CD14-positive monocyte (primary cell): ENCODE results near the gene FRS2. TPM values are rescaled to one million over a fixed set of nuclear protein-coding genes. Genes with fewer than 3 reads are reported as not detected.
A peak's percentile ranks its signal among the peaks of the same experiment; 100 is the strongest.

ENCODE experiments used
- DNase-seq, 3 donors: peaks; one replicate each; pipeline ENCODE4 v3.0.0-alpha.2; 2011 to 2022
- H2AFZ ChIP-seq: 2 replicates; pipeline ENCODE4 v1.6.0; 2012; ENCODE audit warnings: mild to moderate bottlenecking, low read depth, low read length, inconsistent platforms; ENCODE audit not compliant: insufficient read depth, poor library complexity, severe bottlenecking
- H3K27ac ChIP-seq, 2 donors: 1 replicate in 1 of 2; 2 replicates in 1 of 2; pipeline ENCODE4 v1.5.1; 2012 to 2013; ENCODE audit warnings: low read length in 2 of 2, control low read depth in 1 of 2, inconsistent platforms in 1 of 2, low read depth in 1 of 2, mild to moderate bottlenecking in 1 of 2
- H3K27me3 ChIP-seq, 2 donors: one replicate each; pipeline versions ENCODE4 v1.6.0 to v1.6.1; 2011 to 2013; ENCODE audit warnings: low read length in 2 of 2; ENCODE audit not compliant: control insufficient read depth in 2 of 2, insufficient read depth in 2 of 2
- H3K36me3 ChIP-seq, 2 donors: replicated peaks in 1 of 2; 1 replicate in 1 of 2; 2 replicates in 1 of 2; pipeline versions ENCODE4 v1.5.1 to v1.6.1; 2012 to 2013; ENCODE audit warnings: low read length in 2 of 2, control low read depth in 1 of 2, inconsistent platforms in 1 of 2, mild to moderate bottlenecking in 1 of 2; ENCODE audit not compliant: insufficient read depth in 2 of 2, control insufficient read depth in 1 of 2
- H3K4me1 ChIP-seq, 2 donors: 1 replicate in 1 of 2; 2 replicates in 1 of 2; pipeline versions ENCODE4 v1.5.1 to v1.6.1; 2012 to 2013; ENCODE audit warnings: low read length in 2 of 2, control low read depth in 1 of 2, inconsistent platforms in 1 of 2, mild to moderate bottlenecking in 1 of 2, moderate library complexity in 1 of 2; ENCODE audit not compliant: insufficient read depth in 2 of 2, control insufficient read depth in 1 of 2
- H3K4me2 ChIP-seq: replicated peaks from 2 replicates; pipeline ENCODE3; 2012; ENCODE audit warnings: low read length, moderate library complexity, mild to moderate bottlenecking; ENCODE audit not compliant: poor library complexity, severe bottlenecking; ENCODE audit errors: extremely low read depth
- H3K4me3 ChIP-seq, 3 experiments: fragments of 200-600 bp in 1 of 3; sonication (generic) in 1 of 3; replicated peaks in 1 of 3; 1 replicate in 2 of 3; 2 replicates in 1 of 3; pipeline ENCODE4 v1.5.1; 2011 to 2013; ENCODE audit warnings: low read length in 3 of 3, mild to moderate bottlenecking in 3 of 3, control low read depth in 2 of 3, low read depth in 2 of 3, inconsistent platforms in 1 of 3, moderate library complexity in 1 of 3
- H3K79me2 ChIP-seq: 2 replicates; pipeline ENCODE4 v1.6.0; 2012; ENCODE audit warnings: mild to moderate bottlenecking, control low read depth, inconsistent platforms, low read length, moderate library complexity; ENCODE audit not compliant: insufficient read depth
- H3K9ac ChIP-seq: 2 replicates; pipeline ENCODE4 v1.6.0; 2017; ENCODE audit warnings: low read length, mild to moderate bottlenecking; ENCODE audit not compliant: insufficient read depth, poor library complexity, severe bottlenecking
- H3K9me3 ChIP-seq, 2 donors: replicated peaks in 1 of 2; 1 replicate in 1 of 2; 2 replicates in 1 of 2; pipeline versions ENCODE4 v1.5.1 to v1.6.1; 2012 to 2013; ENCODE audit warnings: low read length in 2 of 2, control low read depth in 1 of 2; ENCODE audit not compliant: control insufficient read depth in 1 of 2, insufficient read depth in 1 of 2
- H4K20me1 ChIP-seq: 2 replicates; pipeline ENCODE4 v1.6.0; 2012; ENCODE audit warnings: mild to moderate bottlenecking, low read length, control low read depth, moderate library complexity; ENCODE audit not compliant: insufficient read depth
- H3K27ac Mint-ChIP-seq, 7 donors: one replicate each; pipeline ENCODE4 v1.8.0; 2020; ENCODE audit warnings: mild to moderate bottlenecking in 7 of 7, mixed read lengths in 7 of 7, moderate library complexity in 6 of 7, inconsistent platforms in 2 of 7
- H3K27me3 Mint-ChIP-seq, 3 donors: one replicate each; pipeline ENCODE4 v1.8.0; 2021 to 2022; ENCODE audit warnings: low read depth in 3 of 3, mild to moderate bottlenecking in 3 of 3, mixed read lengths in 3 of 3, moderate library complexity in 3 of 3, inconsistent platforms in 1 of 3
- H3K36me3 Mint-ChIP-seq, 2 donors: one replicate each; pipeline ENCODE4 v1.8.0; 2020; ENCODE audit warnings: mixed read lengths in 2 of 2, inconsistent platforms in 1 of 2, mild to moderate bottlenecking in 1 of 2
- H3K4me1 Mint-ChIP-seq: one replicate; pipeline ENCODE4 v1.8.0; 2020; ENCODE audit warnings: mild to moderate bottlenecking, mixed read lengths
- H3K4me3 Mint-ChIP-seq, 2 donors: one replicate each; pipeline ENCODE4 v1.8.0; 2020; ENCODE audit warnings: mild to moderate bottlenecking in 2 of 2, mixed read lengths in 2 of 2, moderate library complexity in 1 of 2
- H3K9me3 Mint-ChIP-seq, 7 donors: one replicate each; pipeline ENCODE4 v1.8.0; 2020 to 2022; ENCODE audit warnings: mixed read lengths in 7 of 7, mild to moderate bottlenecking in 6 of 7, moderate library complexity in 6 of 7, inconsistent platforms in 2 of 7
- CTCF ChIP-seq: fragments of 200-600 bp; IDR thresholded peaks from one replicate; pipeline ENCODE4 v1.8.0; 2022; ENCODE audit warnings: antibody characterized with exemption, mild to moderate bottlenecking
- WGBS: methylation state at CpG from one replicate; pipeline ENCODE4 v1.1.5; 2013; ENCODE audit warnings: missing lambda C conversion rate; ENCODE audit not compliant: insufficient coverage; 5-methylcytosine and 5-hydroxymethylcytosine counted together
- intact Hi-C, 2 donors: fragments of 100-400 bp; cut with micrococcal nuclease; formaldehyde crosslinking; loops; one replicate each; pipeline versions ENCODE4 v1.15.0 to v1.15.1; 2023
- polyA plus RNA-seq, 3 donors: library from polyadenylated mRNA; depleted of rRNA in 1 of 3; unstranded in 2 of 3; stranded (reverse) in 1 of 3; fragments of 300-500 nt in 2 of 3; fragments of >200 nt in 1 of 3; fragmentation: Illumina TruSeq in 2 of 3; gene quantifications; 1 replicate in 2 of 3; 2 replicates in 1 of 3; pipeline ENCODE4 v1.2.3, GENCODE V29; 2012 to 2021

Gene FRS2
- polyA plus RNA-seq, 3 donors: 6.8 to 13.6 (median 13.0) TPM

DNA sequence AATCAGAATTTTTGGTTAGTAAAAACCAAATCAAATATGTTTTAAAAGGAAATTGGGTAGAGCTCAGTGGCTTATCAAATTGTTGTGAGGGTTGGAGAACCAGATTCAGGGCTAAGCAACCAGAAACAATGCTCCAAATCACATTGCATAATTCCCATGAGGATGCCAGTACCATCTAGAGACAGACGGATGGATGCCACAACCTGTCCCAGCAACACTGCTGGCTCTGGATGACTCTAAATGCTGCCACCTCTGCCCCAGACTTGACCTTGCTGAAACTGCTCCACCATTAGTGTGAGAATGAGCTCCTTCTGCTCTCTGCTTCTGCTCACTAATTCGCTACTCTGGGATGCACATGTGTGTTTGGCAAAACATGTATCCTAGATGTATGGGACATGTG lies 43.9 kb downstream of the FRS2 start:
- Histone ChIP-seq H3K4me3 (no peak overlapping the region), H3K4me1 (no peaks in the 10 kb centered on the region), H3K4me2 (no peak overlapping the region), H3K9ac (no peak overlapping the region), H3K27ac (no peak overlapping the region), H4K20me1 (peaks cover 92% of the 10 kb centered on the region), H2AFZ (no peak overlapping the region), H3K36me3 (no peaks in the 10 kb centered on the region), H3K9me3 (no peaks in the 10 kb centered on the region), H3K79me2 (peaks cover 81% of the 10 kb centered on the region), H3K27me3 (no peaks in the 10 kb centered on the region)
- Mint-ChIP-seq H3K27ac (peak overlapping the region in 1 of 7 donors; percentile 16), H3K27me3 (no peaks in the 10 kb centered on the region), H3K9me3 (peaks cover 0 to 3% (median 0%) of the 10 kb centered on the region in 7 donors), H3K4me3 (no peak overlapping the region), H3K36me3 (peaks cover 1 to 2% of the 10 kb centered on the region in 2 donors), H3K4me1 (peaks cover 10% of the 10 kb centered on the region)
- intact Hi-C loops: no loop called here
- WGBS: 89% methylated on average over 1 of the region's 2 CpGs
- no peak for TF ChIP-seq CTCF
- DNase-seq: no peak

DNA sequence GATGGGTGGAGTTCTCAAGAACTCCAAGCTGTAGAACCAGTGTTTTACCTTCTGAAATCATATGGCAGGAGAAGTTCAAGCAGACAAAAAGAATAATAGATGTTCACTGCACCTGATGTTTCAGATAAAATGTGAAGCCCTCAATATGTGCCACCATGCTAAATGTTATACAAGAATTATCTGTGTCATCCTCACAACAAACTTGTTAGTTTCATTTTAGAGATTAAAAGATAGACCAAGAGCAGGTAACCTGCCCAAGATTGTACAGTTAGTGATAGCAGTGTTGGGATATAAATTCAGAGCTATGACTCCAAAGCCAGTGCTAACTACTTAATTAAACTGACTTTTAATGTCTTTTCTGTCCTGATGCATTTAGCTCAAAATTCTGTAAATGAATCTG lies 44.7 kb downstream of the FRS2 start:
- H2AFZ ChIP-seq: no peak overlapping the region
- no peak overlapping the region for H3K9ac ChIP-seq
- H3K27ac Mint-ChIP-seq: peak overlapping the region in 1 of 7 donors; percentile 30
- TF ChIP-seq CTCF: no peak
- peaks cover 1 to 2% of the 10 kb centered on the region in 2 donors for H3K36me3 Mint-ChIP-seq
- no peak for DNase-seq
- H3K27me3 ChIP-seq: no peaks in the 10 kb centered on the region
- no peaks in the 10 kb centered on the region for H3K27me3 Mint-ChIP-seq
- intact Hi-C loops: no loop called here
- H3K79me2 ChIP-seq: peaks cover 82% of the 10 kb centered on the region
- no peak overlapping the region for H3K4me3 ChIP-seq
- H3K4me1 Mint-ChIP-seq: peaks cover 10% of the 10 kb centered on the region
- no peaks in the 10 kb centered on the region for H3K9me3 ChIP-seq
- no peak overlapping the region for H3K27ac ChIP-seq
- no peak overlapping the region for H3K4me3 Mint-ChIP-seq
- H3K36me3 ChIP-seq: no peaks in the 10 kb centered on the region
- peaks cover 92% of the 10 kb centered on the region for H4K20me1 ChIP-seq
- H3K4me2 ChIP-seq: no peak overlapping the region
- H3K9me3 Mint-ChIP-seq: peaks cover 0 to 3% (median 0%) of the 10 kb centered on the region in 7 donors
- no peaks in the 10 kb centered on the region for H3K4me1 ChIP-seq
